HepG2 (cell line): ENCODE data around the gene DGAT2L6. TPM values are rescaled to one million over a fixed set of nuclear protein-coding genes. Genes with fewer than 3 reads are reported as not detected.

ENCODE experiments used
- ATAC-seq: fragments of 200-7000 bp; cut with Tn5 transposase; 3 replicates; pipeline ENCODE4 v1.9.1; 2020; ENCODE audit warnings: mild to moderate bottlenecking, moderate library complexity
- BruUV-seq: library from RNA; stranded (reverse); fragments of 400-500 nt; replicated peaks from 2 replicates; lab custom pipeline; 2021; lab: Mats Ljungman, UMichigan
- CTCF ChIA-PET: fragments of 300-600 bp; formaldehyde crosslinking; extraction: SDS; loops from one replicate; lab custom pipeline; 2021; ENCODE audit warnings: low total read pairs, inconsistent platforms, low intra/inter-chr PET ratio; lab: Yijun Ruan, JAX
- POLR2A ChIA-PET: fragments of 350-600 bp; sonication (Branson Sonifier 250); formaldehyde crosslinking; loops from one replicate; lab custom pipeline; 2020; ENCODE audit warnings: antibody characterized with exemption, inconsistent platforms; lab: Yijun Ruan, JAX
- DNase-seq: peaks from one replicate; pipeline ENCODE4 v3.0.0-alpha.2; 2015; ENCODE audit warnings: low spot score
- FAIRE-seq: peaks from 3 replicates; lab custom pipeline; 2011; peaks lifted over from hg19 to GRCh38; lab: Jason Lieb, UNC
- H2AFZ ChIP-seq: one replicate; pipeline ENCODE4 v1.6.1; 2011; ENCODE audit warnings: low read length, inconsistent platforms
- H3K27ac ChIP-seq: fragments of 300-600 bp; 3 replicates; pipeline ENCODE4 v1.8.0; 2011; ENCODE audit warnings: mixed run types, mild to moderate bottlenecking, mixed read lengths, low read length, inconsistent platforms; ENCODE audit not compliant: insufficient read depth; ENCODE audit errors: extremely low read length
- H3K27me3 ChIP-seq, 2 experiments: fragments of 200-600 bp in 1 of 2; 2 replicates in 1 of 2; 3 replicates in 1 of 2; pipeline versions ENCODE4 v1.6.0 to v1.8.0; 2011; ENCODE audit warnings: low read length in 2 of 2, mild to moderate bottlenecking in 2 of 2, moderate library complexity in 2 of 2, inconsistent platforms in 1 of 2; ENCODE audit not compliant: insufficient read depth in 2 of 2, control insufficient read depth in 1 of 2
- H3K36me3 ChIP-seq, 2 experiments: fragments of 200-600 bp in 1 of 2; replicated peaks in 1 of 2; 2 replicates in 1 of 2; 3 replicates in 1 of 2; pipeline versions ENCODE4 v1.5.1 to v1.8.0; 2011; ENCODE audit warnings: low read length in 2 of 2, inconsistent platforms in 1 of 2; ENCODE audit not compliant: insufficient read depth in 2 of 2, control insufficient read depth in 1 of 2
- H3K4me1 ChIP-seq: 2 replicates; pipeline ENCODE4 v1.5.1; 2012; ENCODE audit warnings: low read length, inconsistent platforms; ENCODE audit not compliant: insufficient read depth
- H3K4me2 ChIP-seq: 2 replicates; pipeline ENCODE4 v1.6.0; 2011; ENCODE audit warnings: low read depth, low read length, inconsistent platforms
- H3K4me3 ChIP-seq, 3 experiments: fragments of 200-600 bp in 1 of 3; sonication (generic), shearing (Covaris generic) in 1 of 3; replicated peaks in 1 of 3; 2 replicates each; pipeline ENCODE4 v1.5.1; 2011 to 2016; ENCODE audit warnings: low read length in 3 of 3, inconsistent platforms in 2 of 3, low read depth in 2 of 3, mild to moderate bottlenecking in 2 of 3, control low read depth in 1 of 3, mixed read lengths in 1 of 3; ENCODE audit not compliant: insufficient read depth in 1 of 3
- H3K79me2 ChIP-seq: one replicate; pipeline ENCODE4 v1.6.1; 2011; ENCODE audit warnings: low read length, inconsistent platforms; ENCODE audit not compliant: insufficient read depth
- H3K9ac ChIP-seq: 2 replicates; pipeline ENCODE4 v1.6.0; 2011; ENCODE audit warnings: mild to moderate bottlenecking, low read depth, low read length, inconsistent platforms; ENCODE audit not compliant: insufficient read depth
- H3K9me3 ChIP-seq: 2 replicates; pipeline ENCODE4 v1.5.1; 2012; ENCODE audit warnings: mild to moderate bottlenecking, low read length
- H4K20me1 ChIP-seq: 2 replicates; pipeline ENCODE4 v1.6.0; 2011; ENCODE audit warnings: inconsistent platforms, mild to moderate bottlenecking, low read length, moderate library complexity; ENCODE audit not compliant: insufficient read depth
- FOXP1 ChIP-seq, 2 experiments: fragments of 450-650 bp in 1 of 2; IDR thresholded peaks; 2 replicates each; pipeline ENCODE4 v1.6.1; 2017 to 2018; ENCODE audit warnings: antibody characterized with exemption in 1 of 2
- HNF4A ChIP-seq: sonication (generic); formaldehyde crosslinking; IDR thresholded peaks from 2 replicates; pipeline ENCODE4 v1.4.0; 2020; ENCODE audit warnings: missing genetic modification reagents
- KDM4B ChIP-seq: sonication (generic); formaldehyde crosslinking; IDR thresholded peaks from 2 replicates; pipeline ENCODE4 v1.4.0; 2020; ENCODE audit warnings: missing genetic modification reagents
- NFAT5 ChIP-seq: sonication (generic); formaldehyde crosslinking; IDR thresholded peaks from 2 replicates; pipeline ENCODE4 v1.4.0; 2020; ENCODE audit warnings: missing genetic modification reagents
- REL ChIP-seq: sonication (generic); formaldehyde crosslinking; conservative IDR thresholded peaks from 2 replicates; pipeline ENCODE4 v1.8.0; 2022; ENCODE audit warnings: mild to moderate bottlenecking, missing genetic modification reagents, moderate library complexity
- TGIF2 ChIP-seq: IDR thresholded peaks from 2 replicates; pipeline ENCODE4 v1.6.1; 2016; ENCODE audit warnings: control low read depth, missing compliant biosample characterization
- ZNF558 ChIP-seq: sonication (generic); formaldehyde crosslinking; IDR thresholded peaks from 2 replicates; pipeline ENCODE4 v1.9.0; 2022; ENCODE audit warnings: mild to moderate bottlenecking, missing genetic modification reagents, borderline replicate concordance
- ZNF646 ChIP-seq: sonication (generic); formaldehyde crosslinking; IDR thresholded peaks from 2 replicates; pipeline ENCODE4 v1.9.0; 2021; ENCODE audit warnings: mild to moderate bottlenecking, missing genetic modification reagents
- ZSCAN12 ChIP-seq: sonication (generic); formaldehyde crosslinking; IDR thresholded peaks from 2 replicates; pipeline ENCODE4 v1.9.0; 2021; ENCODE audit warnings: mild to moderate bottlenecking, missing genetic modification reagents
- WGBS: methylation state at CpG from one replicate; pipeline ENCODE4 v1.1.6; 2017; ENCODE audit warnings: low lambda C conversion rate; 5-methylcytosine and 5-hydroxymethylcytosine counted together
- in situ Hi-C: cut with HindIII; loops from 2 replicates; pipeline ENCODE4 v1.10.0; 2017; ENCODE audit warnings: low pct_unique_long_range_greater_than_20kb; ENCODE audit not compliant: extremely low pct_ligation_motif_present
- intact Hi-C: fragments of 100-400 bp; cut with micrococcal nuclease; formaldehyde crosslinking; loops from one replicate; pipeline ENCODE4 v1.10.0; 2022; ENCODE audit not compliant: unreplicated experiment
- polyA plus RNA-seq, 8 experiments: library from polyadenylated mRNA; depleted of rRNA in 3 of 8; stranded (reverse) in 7 of 8; unstranded in 1 of 8; fragments of >200 nt; fragmentation: Illumina TruSeq in 4 of 8; extraction: Trizol in 4 of 8; gene quantifications; 2 replicates each; pipeline versions ENCODE4 v1.2.1 to v1.2.3, GENCODE V29; 2011 to 2016; ENCODE audit warnings: low read depth in 4 of 8, missing spikeins in 1 of 8, mixed read lengths in 1 of 8; ENCODE audit not compliant: insufficient read depth in 1 of 8
- total RNA-seq, 5 experiments: library from RNA; depleted of rRNA; stranded (reverse); fragments of >200 nt; fragmentation: Illumina TruSeq; extraction: Trizol; gene quantifications; 2 replicates each; pipeline ENCODE4 v1.2.3, GENCODE V29; 2016; ENCODE audit warnings: low read depth in 1 of 5

Gene DGAT2L6
- total and polyA plus RNA-seq, 2 of the 13 experiments (the other 11 are each of a cell fraction or from before 2014, with no cell fraction given) = not detected

- no TSS peak for BruUV-seq
- TF ChIP-seq ZNF646 (CRISPR knock-in tag) = no peak
- TF ChIP-seq TGIF2 (CRISPR knock-in tag) = no peak
- TF ChIP-seq HNF4A (CRISPR knock-in tag) = no peak
- TF ChIP-seq REL = no peak
- TF ChIP-seq KDM4B (CRISPR knock-in tag) = no peak
- no peak for TF ChIP-seq ZSCAN12 (CRISPR knock-in tag)
- TF ChIP-seq FOXP1 (IDR thresholded peaks at IDR 0.05) = no peak
- TF ChIP-seq FOXP1 (CRISPR knock-in tag; IDR thresholded peaks at IDR 0.05) = peak; percentile 14; the same call in 1 of the 2 replicates
- no peak for TF ChIP-seq NFAT5
- TF ChIP-seq ZNF558 = no peak
These were observed 54.4 kb downstream of the DGAT2L6 start for GRCh38 chrX:70231666-70232065.

More at GRCh38 chrX:70231666-70232065, 54.4 kb downstream of the DGAT2L6 start:
- FAIRE-seq = no peak
- H3K27me3 ChIP-seq = no peaks in the 10 kb centered on the region; a peak in 1 of 5 replicates
- CTCF ChIA-PET = no interaction called here
- no peaks in the 10 kb centered on the region for H3K36me3 ChIP-seq
- intact Hi-C loops (no loop called here), in situ Hi-C loops (no loop called here)
- peak overlapping the region; percentile 33; the same call in 1 of the 2 replicates for H3K4me2 ChIP-seq
- no peaks in the 10 kb centered on the region for H3K79me2 ChIP-seq
- no peaks in the 10 kb centered on the region for H3K9me3 ChIP-seq
- no peak overlapping the region for H2AFZ ChIP-seq
- H3K27ac ChIP-seq = no peak overlapping the region
- WGBS = 16% methylated on average over 4 of the region's 4 CpGs
- POLR2A ChIA-PET = no interaction called here
- H3K9ac ChIP-seq = no peak overlapping the region
- H3K4me1 ChIP-seq = no peaks in the 10 kb centered on the region; the same call in 1 of the 2 replicates
- H3K4me3 ChIP-seq = no peak overlapping the region
- no peak for DNase-seq
- ATAC-seq = peak; percentile 57; the same call in 1 of the 3 replicates
- H4K20me1 ChIP-seq = no peaks in the 10 kb centered on the region
